RWPE2 (cell line): ENCODE data around the gene TUBB4A.
"Not testable (repeated sequence)": the region's sequence is repeated elsewhere in the genome, so short reads cannot be mapped to it uniquely, and the experiment has no call there.

ENCODE experiments used
- ATAC-seq: fragments of 200-7000 bp; cut with Tn5 transposase; 3 replicates; pipeline ENCODE4 v1.9.1; 2021; ENCODE audit warnings: low read depth
- DNase-seq: peaks from one replicate; pipeline ENCODE4 v3.0.0-alpha.2; 2020; ENCODE audit warnings: low spot score
- H3K27ac ChIP-seq: fragments of 450-650 bp; 2 replicates; pipeline ENCODE4 v1.5.1; 2017; ENCODE audit warnings: mild to moderate bottlenecking; ENCODE audit not compliant: poor library complexity, severe bottlenecking
- H3K27me3 ChIP-seq: fragments of 250-450 bp; sonication (Bioruptor Pico); 2 replicates; pipeline ENCODE4 v1.5.1; 2021; ENCODE audit warnings: mild to moderate bottlenecking, moderate library complexity; ENCODE audit not compliant: insufficient read depth, poor library complexity, severe bottlenecking
- H3K36me3 ChIP-seq: fragments of 250-450 bp; sonication (Bioruptor Pico); 2 replicates; pipeline ENCODE4 v1.5.1; 2020; ENCODE audit warnings: low read depth, mild to moderate bottlenecking, moderate library complexity
- H3K4me1 ChIP-seq: fragments of 250-450 bp; sonication (Bioruptor Pico); 2 replicates; pipeline ENCODE4 v1.5.1; 2021; ENCODE audit warnings: mild to moderate bottlenecking, moderate library complexity; ENCODE audit not compliant: insufficient read depth, poor library complexity, severe bottlenecking
- H3K4me3 ChIP-seq: fragments of 250-450 bp; sonication (Bioruptor Pico); 2 replicates; pipeline ENCODE4 v1.5.1; 2021; ENCODE audit warnings: mild to moderate bottlenecking, moderate library complexity; ENCODE audit not compliant: severe bottlenecking
- H3K9me3 ChIP-seq: fragments of 250-450 bp; sonication (Bioruptor Pico); 2 replicates; pipeline ENCODE4 v1.5.1; 2021; ENCODE audit warnings: mild to moderate bottlenecking, moderate library complexity; ENCODE audit not compliant: severe bottlenecking
- CTCF ChIP-seq: fragments of 450-650 bp; IDR thresholded peaks from one replicate; pipeline ENCODE4 v1.5.1; 2017; ENCODE audit warnings: mild to moderate bottlenecking, moderate library complexity; ENCODE audit not compliant: poor library complexity, severe bottlenecking

The TUBB4A gene

GRCh38 chr19:6501740-6502648 is at the start of gene TUBB4A:
TSS of gene TUBB4A (minus strand) at chr19:6502309. CDS start at chr19:6502212, 97 bp downstream.
- no peak for TF ChIP-seq CTCF

GRCh38 chr19:6551091-6551490 is 49.0 kb upstream of the TUBB4A start:
- no peaks in the 10 kb centered on the region for H3K27me3 ChIP-seq
- DNase-seq (no peak), ATAC-seq (no peak)
- H3K36me3 ChIP-seq = no peaks in the 10 kb centered on the region
- no peaks in the 10 kb centered on the region for H3K4me1 ChIP-seq
- TF ChIP-seq CTCF = no peak
- no peak overlapping the region for H3K27ac ChIP-seq
- H3K9me3 ChIP-seq = no peaks in the 10 kb centered on the region
- no peak overlapping the region for H3K4me3 ChIP-seq

More at GRCh38 chr19:6501740-6502648, at the start of gene TUBB4A:
- DNase-seq (no peak), ATAC-seq (no peak)
- Histone ChIP-seq H3K9me3 (no peaks in the 10 kb centered on the region), H3K4me3 (peak within 1 kb of the TSS; percentile 30), H3K36me3 (no peaks in the 10 kb centered on the region), H3K27ac (no peak within 1 kb of the TSS), H3K4me1 (no peaks in the 10 kb centered on the region), H3K27me3 (peaks cover 18% of the 10 kb centered on the region)

- not testable (repeated sequence) for H3K4me1 ChIP-seq, DNase-seq, H3K36me3 ChIP-seq, ATAC-seq, H3K4me3 ChIP-seq, H3K9me3 ChIP-seq, H3K27ac ChIP-seq, H3K27me3 ChIP-seq
These were observed 48.6 kb upstream of the TUBB4A start for GRCh38 chr19:6550679-6551078.

- H3K9me3 ChIP-seq = no peaks in the 10 kb centered on the region
- no peaks in the 10 kb centered on the region for H3K36me3 ChIP-seq
- H3K4me3 ChIP-seq = no peak overlapping the region
- H3K27me3 ChIP-seq = no peaks in the 10 kb centered on the region
- no peak overlapping the region for H3K27ac ChIP-seq
- DNase-seq (no peak), ATAC-seq (no peak)
- no peak for TF ChIP-seq CTCF
- no peaks in the 10 kb centered on the region for H3K4me1 ChIP-seq
These were observed 41.8 kb upstream of the TUBB4A start for GRCh38 chr19:6543866-6544347.

GRCh38 chr19:6540918-6541689 is 39.0 kb upstream of the TUBB4A start:
- DNase-seq = no peak
- Histone ChIP-seq H3K36me3 (no peaks in the 10 kb centered on the region), H3K4me1 (peaks cover 11% of the 10 kb centered on the region), H3K4me3 (no peak overlapping the region), H3K9me3 (no peaks in the 10 kb centered on the region), H3K27me3 (no peaks in the 10 kb centered on the region), H3K27ac (no peak overlapping the region)
- no peak for TF ChIP-seq CTCF
- no peak for ATAC-seq
